NCI-H2107 treated with DMSO at 0.1 percent for 48 hours (cell line): ENCODE results near the gene B4GALNT4.
"Not testable (repeated sequence)": the region's sequence is repeated elsewhere in the genome, so short reads cannot be mapped to it uniquely, and the experiment has no call there.

Experiments used
- DNase-seq: peaks from one replicate; lab custom pipeline; 2025; ENCODE audit not compliant: unreplicated experiment; lab: John Stamatoyannopoulos, UW

B4GALNT4 gene

DNA sequence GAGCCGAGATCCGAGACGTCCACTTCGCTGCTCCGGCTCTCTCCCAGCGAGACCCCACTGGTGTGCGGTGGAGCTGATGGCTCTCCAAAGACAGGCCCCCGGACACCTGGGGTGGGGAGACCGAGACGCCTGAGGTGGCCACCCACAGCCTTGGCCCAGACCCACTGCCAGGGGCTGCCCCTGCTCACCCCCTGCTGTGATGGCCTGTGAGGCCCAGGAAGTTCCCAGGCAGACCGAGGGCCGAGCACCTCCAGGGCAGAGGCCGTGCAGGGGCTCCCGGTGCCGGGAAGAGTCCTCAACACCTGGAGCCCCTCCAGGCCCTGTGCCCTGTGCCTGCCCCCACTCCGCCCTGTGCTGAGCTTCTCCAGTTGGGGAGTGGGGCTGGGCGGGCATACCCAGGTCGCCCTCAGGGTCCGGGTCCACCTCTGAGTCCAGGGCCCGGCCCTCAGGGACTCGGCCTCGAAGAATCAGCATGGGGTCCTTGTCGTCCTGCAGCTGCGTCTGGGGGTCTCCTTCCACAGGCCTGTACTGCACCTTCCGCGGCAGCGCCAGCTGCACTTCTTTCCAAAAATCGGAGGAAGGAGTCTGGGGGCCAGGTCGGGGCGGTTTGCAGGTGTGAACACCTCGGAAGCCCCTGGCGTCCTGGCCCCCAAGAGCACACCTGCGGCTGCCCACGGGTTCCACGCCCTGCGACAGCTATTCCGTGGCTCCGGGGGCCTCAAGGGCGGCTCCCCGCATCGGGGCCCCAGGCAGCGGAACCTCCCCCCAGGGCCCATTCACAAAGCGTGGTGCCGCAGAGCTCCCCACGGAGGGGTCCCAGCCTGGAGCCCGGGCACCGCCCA is 36.9 kb downstream of the B4GALNT4 start:
- DNase-seq, result no peak

- DNase-seq, result no peak
Observed at GRCh38 chr11:406796-407650, 37.7 kb downstream of the B4GALNT4 start.

- no peak for DNase-seq
Observed at GRCh38 chr11:407651-408123, 38.4 kb downstream of the B4GALNT4 start.

DNA sequence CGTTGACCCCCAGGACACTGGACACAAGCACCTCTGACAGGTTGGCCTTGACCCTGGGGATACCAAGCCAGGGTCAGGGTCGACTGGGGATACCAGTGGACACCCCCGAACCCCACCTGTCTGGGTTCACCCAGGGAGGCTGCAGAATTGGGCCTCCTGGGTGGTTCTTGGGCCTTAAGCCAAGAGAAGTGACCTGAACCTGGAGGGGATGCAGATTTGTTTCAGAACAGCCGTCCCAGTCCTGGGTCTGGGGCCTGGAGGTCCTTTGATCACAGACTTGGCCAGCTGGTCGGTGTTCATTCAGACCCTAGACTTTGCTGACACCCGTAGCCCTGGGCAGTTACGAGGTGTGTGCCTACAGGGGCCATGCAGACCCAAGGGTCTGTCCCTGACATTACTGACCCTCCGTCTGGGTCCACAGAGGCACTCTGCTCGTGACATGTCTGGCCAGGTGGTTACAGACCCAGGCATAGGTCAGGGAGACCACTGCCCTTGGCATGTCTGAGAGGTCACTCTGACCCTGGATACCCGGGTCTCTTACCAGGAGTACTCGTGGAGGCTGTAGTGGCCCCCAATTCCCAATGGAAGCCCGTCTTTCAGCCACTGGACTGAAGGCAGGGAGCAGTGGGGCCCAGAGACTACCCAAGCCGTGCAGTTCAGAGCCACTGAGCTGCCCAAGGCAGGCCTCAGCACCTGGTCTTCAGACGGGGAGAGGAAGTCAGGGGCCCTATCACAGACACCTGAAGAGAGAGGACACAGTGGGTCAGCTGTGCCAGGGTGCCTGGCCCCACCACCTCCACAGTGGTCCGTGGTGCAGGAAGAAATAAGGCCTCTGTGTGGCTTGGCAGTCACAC is 39.1 kb downstream of the B4GALNT4 start:
- no peak for DNase-seq

GRCh38 chr11:409008-409599 is 39.8 kb downstream of the B4GALNT4 start:
- no peak for DNase-seq

GRCh38 chr11:409600-410483 is 40.5 kb downstream of the B4GALNT4 start:
- no peak for DNase-seq

DNA sequence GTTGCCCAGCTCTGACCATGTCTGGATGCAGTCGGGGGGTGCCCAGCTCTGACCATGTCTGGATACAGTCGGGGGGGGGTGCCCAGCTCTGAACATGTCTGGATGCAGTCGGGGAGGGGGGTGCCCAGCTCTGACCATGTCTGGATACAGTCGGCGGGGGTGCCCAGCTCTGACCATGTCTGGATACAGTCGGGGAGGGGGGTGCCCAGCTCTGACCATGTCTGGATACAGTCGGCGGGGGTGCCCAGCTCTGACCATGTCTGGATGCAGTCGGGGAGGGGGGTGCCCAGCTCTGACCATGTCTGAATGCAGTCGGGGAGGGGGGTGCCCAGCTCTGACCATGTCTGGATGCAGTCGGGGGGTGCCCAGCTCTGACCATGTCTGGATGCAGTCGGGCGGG is 41.4 kb downstream of the B4GALNT4 start:
- DNase-seq, result not testable (repeated sequence)

DNA sequence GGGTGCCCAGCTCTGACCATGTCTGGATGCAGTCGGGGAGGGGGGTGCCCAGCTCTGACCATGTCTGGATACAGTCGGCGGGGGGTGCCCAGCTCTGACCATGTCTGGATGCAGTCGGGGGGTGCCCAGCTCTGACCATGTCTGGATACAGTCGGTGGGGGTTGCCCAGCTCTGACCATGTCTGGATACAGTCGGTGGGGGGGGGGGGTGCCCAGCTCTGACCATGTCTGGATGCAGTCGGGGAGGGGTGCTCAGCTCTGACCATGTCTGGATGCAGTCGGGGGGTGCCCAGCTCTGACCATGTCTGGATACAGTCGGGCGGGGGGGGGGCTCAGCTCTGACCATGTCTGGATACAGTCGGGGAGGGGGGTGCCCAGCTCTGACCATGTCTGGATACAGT is 42.2 kb downstream of the B4GALNT4 start:
- not testable (repeated sequence) for DNase-seq

GRCh38 chr11:412641-413119 is 43.4 kb downstream of the B4GALNT4 start:
- DNase-seq, result no peak

- DNase-seq, result no peak
Observed at GRCh38 chr11:413120-414081, 44.1 kb downstream of the B4GALNT4 start.

DNA sequence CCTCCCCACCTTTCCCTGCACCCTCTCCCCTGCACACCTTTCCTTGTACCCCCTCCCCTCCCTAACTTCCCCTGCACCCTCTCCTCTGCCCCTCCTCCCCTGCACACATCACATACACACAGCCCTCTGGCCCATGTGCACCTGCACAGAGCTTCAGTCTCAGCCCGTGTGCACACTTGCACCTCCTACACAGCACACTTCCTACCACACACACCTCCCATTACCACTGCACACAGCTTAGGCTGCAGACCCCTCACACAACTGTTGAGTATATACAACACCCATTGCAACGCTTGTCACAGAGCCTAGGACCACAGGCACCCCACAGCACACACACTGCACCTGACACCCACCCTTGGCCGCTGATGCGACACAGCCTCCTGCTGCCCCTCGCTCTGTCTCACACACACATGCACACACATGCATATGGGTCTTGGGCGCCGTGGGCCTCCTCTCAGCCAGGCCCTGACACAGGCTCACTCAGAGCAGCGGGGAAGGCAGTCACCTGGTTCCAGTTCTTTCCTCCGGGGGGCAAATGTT is 45.1 kb downstream of the B4GALNT4 start:
- DNase-seq, result no peak

DNA sequence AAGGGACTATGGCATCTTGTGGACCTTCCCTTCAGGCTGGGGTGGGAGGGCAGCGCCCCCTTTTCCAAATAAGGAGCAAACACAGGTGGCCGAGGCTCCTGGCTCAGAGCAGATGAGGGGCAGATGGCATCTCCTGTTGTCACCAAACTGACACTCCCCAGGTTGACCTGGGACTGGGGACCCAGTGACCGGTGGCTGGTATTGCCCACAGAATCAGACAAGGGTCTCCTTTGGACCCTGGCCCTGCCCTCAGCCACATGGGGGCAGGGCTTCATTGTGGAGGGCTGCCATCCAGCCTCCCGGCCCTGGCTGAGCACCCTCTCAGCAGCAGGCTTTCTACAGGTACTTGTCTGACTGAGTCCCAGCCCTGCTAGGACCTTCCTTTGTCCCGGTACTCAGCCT is 46.3 kb downstream of the B4GALNT4 start:
- no peak for DNase-seq

- DNase-seq, result no peak
Observed at GRCh38 chr11:416051-416756, 46.9 kb downstream of the B4GALNT4 start.

DNA sequence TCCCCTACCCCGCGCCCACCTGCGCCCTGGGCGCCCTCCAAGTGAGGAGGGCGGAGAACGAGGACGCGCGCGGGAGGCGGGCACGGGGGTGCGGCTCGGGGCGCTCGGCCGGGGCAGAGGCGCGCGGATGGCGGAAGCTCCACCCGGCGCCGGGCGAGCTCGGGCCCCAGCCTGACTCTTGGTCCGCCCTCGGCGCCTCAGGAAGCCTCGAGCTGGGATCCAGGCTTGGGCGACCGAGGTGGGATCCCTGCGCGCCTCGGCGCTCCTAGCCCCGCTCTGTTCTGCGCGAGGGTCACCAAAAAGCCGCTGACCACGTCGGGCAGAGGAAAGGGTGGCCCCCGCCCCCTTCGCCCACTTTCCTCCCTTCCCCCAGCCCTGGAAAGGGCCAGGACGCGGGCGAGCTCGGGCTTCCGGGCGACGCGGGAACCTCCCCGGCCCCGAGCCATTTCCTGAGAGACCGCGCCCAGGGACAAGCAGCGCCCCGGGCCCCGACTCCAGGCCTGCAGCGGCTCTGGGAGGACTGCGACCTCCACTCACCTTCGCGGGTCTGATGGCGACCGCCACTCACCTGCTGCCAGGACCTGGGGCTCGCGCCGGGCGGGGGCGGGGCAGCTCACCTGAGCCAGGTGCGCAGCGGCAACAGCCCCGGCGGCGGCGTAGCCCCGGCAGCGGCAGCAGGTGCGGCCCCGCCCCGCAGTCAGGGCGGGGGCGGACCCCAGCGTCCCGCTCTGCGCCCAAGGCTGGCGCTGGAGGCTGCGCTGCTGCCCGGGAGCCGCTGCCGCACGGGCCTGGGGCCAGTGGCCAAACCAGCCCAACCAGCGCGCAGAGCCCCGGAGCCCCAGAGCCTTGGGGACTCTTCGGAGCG is 47.7 kb downstream of the B4GALNT4 start:
- peak; percentile 15 for DNase-seq

DNA sequence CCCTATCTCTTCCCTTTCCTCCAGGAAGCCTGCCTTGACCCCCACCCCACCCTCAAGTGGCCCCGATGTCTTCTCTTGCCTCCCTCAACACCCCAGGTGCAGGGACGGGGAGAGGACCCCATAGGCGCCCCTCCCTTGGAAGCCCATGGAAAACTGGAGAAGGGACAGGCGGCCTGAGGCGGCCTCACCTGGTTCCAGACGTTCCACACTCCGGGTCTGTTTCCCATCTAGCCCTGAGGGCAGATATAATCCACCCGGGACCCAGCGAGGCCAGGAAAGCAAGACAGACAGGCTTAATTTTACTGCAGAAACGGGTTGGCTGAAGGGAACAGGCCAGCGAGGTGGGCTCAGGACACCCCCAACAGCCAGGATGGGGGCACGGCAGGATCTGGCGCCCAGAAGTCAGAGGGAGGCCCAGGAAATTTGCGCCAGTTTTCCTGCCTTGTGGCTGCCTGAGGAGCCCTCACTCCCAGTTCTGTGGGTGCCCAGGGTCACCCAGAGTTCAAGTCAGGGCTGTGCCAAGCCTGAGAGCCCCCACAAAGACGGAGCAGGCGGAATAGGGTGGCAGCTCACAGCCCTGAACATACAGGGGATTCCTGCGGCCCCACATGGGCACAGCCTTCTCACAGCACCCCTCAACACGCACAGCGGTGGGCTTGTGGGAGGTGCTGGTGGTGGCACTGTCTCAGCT is 48.5 kb downstream of the B4GALNT4 start:
- no peak for DNase-seq
